Panc1 (cell line): ENCODE measurements around the gene PRKAA1. TPM values are rescaled to one million over a fixed set of nuclear protein-coding genes. Genes with fewer than 3 reads are reported as not detected.

ENCODE experiments used
- ATAC-seq: fragments of 200-7000 bp; cut with Tn5 transposase; 2 replicates; pipeline ENCODE4 v1.9.1; 2020; ENCODE audit warnings: mild to moderate bottlenecking, moderate library complexity
- BruUV-seq: library from RNA; stranded (reverse); fragments of 400-500 nt; replicated peaks from 2 replicates; lab custom pipeline; 2021; lab: Mats Ljungman, UMichigan
- CTCF ChIA-PET: fragments of 300-600 bp; sonication (Branson Sonifier 250); formaldehyde crosslinking; loops from one replicate; lab custom pipeline; 2022; ENCODE audit warnings: antibody characterized with exemption; lab: Charles Lee
- POLR2A ChIA-PET: fragments of 300-600 bp; sonication (Branson Sonifier 250); formaldehyde crosslinking; loops from one replicate; lab custom pipeline; 2022; ENCODE audit warnings: antibody characterized with exemption; lab: Charles Lee
- DNase-seq: peaks from one replicate; pipeline ENCODE4 v3.0.0-alpha.2; 2010; ENCODE audit warnings: low read depth, low spot score
- H3K27ac ChIP-seq: 2 replicates; pipeline ENCODE4 v1.5.1; 2011; ENCODE audit warnings: mild to moderate bottlenecking, low read length, inconsistent platforms
- H3K27me3 ChIP-seq: fragments of 200-500 bp; sonication (Bioruptor generic); 2 replicates; pipeline ENCODE4 v1.6.0; 2014; ENCODE audit warnings: low read length, inconsistent platforms; ENCODE audit not compliant: control insufficient read depth, insufficient read depth
- H3K36me3 ChIP-seq: fragments of 200-500 bp; sonication (Bioruptor generic); 2 replicates; pipeline ENCODE4 v1.5.1; 2014; ENCODE audit warnings: inconsistent platforms, mild to moderate bottlenecking, low read length, moderate library complexity; ENCODE audit not compliant: control insufficient read depth, insufficient read depth
- H3K4me1 ChIP-seq: 2 replicates; pipeline ENCODE4 v1.5.1; 2011; ENCODE audit warnings: inconsistent platforms, mild to moderate bottlenecking, low read length, moderate library complexity; ENCODE audit not compliant: control insufficient read depth, insufficient read depth
- H3K4me3 ChIP-seq, 2 experiments: 2 replicates each; pipeline ENCODE4 v1.5.1; 2011 to 2012; ENCODE audit warnings: low read depth in 2 of 2, low read length in 2 of 2, mild to moderate bottlenecking in 2 of 2, inconsistent platforms in 1 of 2, moderate library complexity in 1 of 2
- H3K9me3 ChIP-seq: fragments of 200-500 bp; sonication (Bioruptor generic); 2 replicates; pipeline ENCODE4 v1.5.1; 2014; ENCODE audit warnings: low read depth, mild to moderate bottlenecking, inconsistent platforms, low read length, moderate library complexity; ENCODE audit not compliant: control insufficient read depth, insufficient read depth
- POLR2AphosphoS5 ChIP-seq: IDR thresholded peaks from 2 replicates; pipeline ENCODE4 v1.6.1; 2012; ENCODE audit warnings: mild to moderate bottlenecking, low read depth, low read length, moderate library complexity
- SIN3A ChIP-seq: IDR thresholded peaks from 2 replicates; pipeline ENCODE4 v1.6.1; 2012; ENCODE audit warnings: low read depth, mild to moderate bottlenecking, low read length, moderate library complexity, borderline replicate concordance; ENCODE audit not compliant: insufficient read depth
- TCF7L2 ChIP-seq: IDR thresholded peaks from 2 replicates; pipeline ENCODE4 v1.6.1; 2011; ENCODE audit warnings: mild to moderate bottlenecking, low read depth, low read length, inconsistent platforms
- in situ Hi-C: cut with HindIII; loops from 2 replicates; pipeline ENCODE4 v1.10.0; 2016; ENCODE audit warnings: low sequenced_read_pairs, low pct_unique_long_range_greater_than_20kb
- intact Hi-C: fragments of 100-400 bp; cut with micrococcal nuclease; formaldehyde crosslinking; loops from one replicate; pipeline ENCODE4 v1.10.0; 2022; ENCODE audit not compliant: unreplicated experiment
- total RNA-seq: library from RNA; stranded (reverse); gene quantifications from one replicate; pipeline ENCODE4 v1.2.1, GENCODE V29; 2021; ENCODE audit not compliant: unreplicated experiment
- TF ChIP-seq, protein P1 (sequence below): fragments of 450-650 bp; IDR thresholded peaks from 2 replicates; pipeline ENCODE4 v1.5.1; 2017; ENCODE audit warnings: mild to moderate bottlenecking
- TF ChIP-seq, protein P2 (sequence below), 2 experiments: IDR thresholded peaks; 2 replicates each; pipeline ENCODE4 v1.6.1; 2011 to 2012; ENCODE audit warnings: low read depth in 2 of 2, control low read depth in 1 of 2, low read length in 1 of 2, mild to moderate bottlenecking in 1 of 2, moderate library complexity in 1 of 2; ENCODE audit not compliant: insufficient read depth in 1 of 2

Gene PRKAA1
- total RNA-seq, 1 experiment from 2014 or later: 75.8 TPM

DNA sequence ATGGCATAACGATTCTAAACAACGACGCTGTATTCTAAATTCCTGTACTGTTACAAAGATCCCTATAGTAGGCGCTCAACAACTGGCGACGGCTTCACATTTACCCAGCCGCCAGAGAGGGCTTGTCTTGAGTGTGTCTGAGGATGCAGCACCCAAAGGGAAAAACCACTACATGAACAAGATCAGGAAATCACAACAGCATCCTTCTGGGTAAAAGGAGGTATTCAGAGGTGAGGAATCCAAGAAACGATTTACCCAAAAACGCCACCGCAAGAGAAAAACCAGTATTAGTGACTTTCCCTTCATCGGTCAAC is 43.1 kb downstream of the PRKAA1 start:
- Histone ChIP-seq H3K27me3 (no peaks in the 10 kb centered on the region), H3K4me1 (peaks cover 9% of the 10 kb centered on the region), H3K4me3 (peak overlapping the region; percentile 90 to 93), H3K27ac (peak overlapping the region; percentile 88), H3K36me3 (peaks cover 11% of the 10 kb centered on the region), H3K9me3 (no peaks in the 10 kb centered on the region)
- BruUV-seq: no TSS peak
- ChIA-PET POLR2A (no interaction called here), CTCF (no interaction called here)
- DNase-seq (peak; percentile 84), ATAC-seq (peak; percentile 87)
- no peak for TF ChIP-seq TCF7L2
- TF ChIP-seq, protein P1, sequence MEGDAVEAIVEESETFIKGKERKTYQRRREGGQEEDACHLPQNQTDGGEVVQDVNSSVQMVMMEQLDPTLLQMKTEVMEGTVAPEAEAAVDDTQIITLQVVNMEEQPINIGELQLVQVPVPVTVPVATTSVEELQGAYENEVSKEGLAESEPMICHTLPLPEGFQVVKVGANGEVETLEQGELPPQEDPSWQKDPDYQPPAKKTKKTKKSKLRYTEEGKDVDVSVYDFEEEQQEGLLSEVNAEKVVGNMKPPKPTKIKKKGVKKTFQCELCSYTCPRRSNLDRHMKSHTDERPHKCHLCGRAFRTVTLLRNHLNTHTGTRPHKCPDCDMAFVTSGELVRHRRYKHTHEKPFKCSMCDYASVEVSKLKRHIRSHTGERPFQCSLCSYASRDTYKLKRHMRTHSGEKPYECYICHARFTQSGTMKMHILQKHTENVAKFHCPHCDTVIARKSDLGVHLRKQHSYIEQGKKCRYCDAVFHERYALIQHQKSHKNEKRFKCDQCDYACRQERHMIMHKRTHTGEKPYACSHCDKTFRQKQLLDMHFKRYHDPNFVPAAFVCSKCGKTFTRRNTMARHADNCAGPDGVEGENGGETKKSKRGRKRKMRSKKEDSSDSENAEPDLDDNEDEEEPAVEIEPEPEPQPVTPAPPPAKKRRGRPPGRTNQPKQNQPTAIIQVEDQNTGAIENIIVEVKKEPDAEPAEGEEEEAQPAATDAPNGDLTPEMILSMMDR: peak; percentile 86
- intact Hi-C loops (loop anchor here (5.0 kb wide), 1 partner anchor 122 kb away; no protein-coding TSS in a partner anchor), in situ Hi-C loops (no loop called here)

GRCh38 chr5:40754381-40755092 is 43.6 kb downstream of the PRKAA1 start:
- POLR2A ChIA-PET: no interaction called here

More at GRCh38 chr5:40754381-40755092, 43.6 kb downstream of the PRKAA1 start:
- ATAC-seq (no peak), DNase-seq (no peak)
- CTCF ChIA-PET: no interaction called here
- intact Hi-C loops: loop anchor here (5.0 kb wide), 1 partner anchor 123 kb away; no protein-coding TSS in a partner anchor
- peaks cover 9% of the 10 kb centered on the region for H3K4me1 ChIP-seq
- H3K9me3 ChIP-seq: no peaks in the 10 kb centered on the region
- no peak for TF ChIP-seq POLR2AphosphoS5
- no peak for TF ChIP-seq TCF7L2
- TF ChIP-seq, protein P1: no peak
- TF ChIP-seq SIN3A: no peak
- TF ChIP-seq, protein P2, sequence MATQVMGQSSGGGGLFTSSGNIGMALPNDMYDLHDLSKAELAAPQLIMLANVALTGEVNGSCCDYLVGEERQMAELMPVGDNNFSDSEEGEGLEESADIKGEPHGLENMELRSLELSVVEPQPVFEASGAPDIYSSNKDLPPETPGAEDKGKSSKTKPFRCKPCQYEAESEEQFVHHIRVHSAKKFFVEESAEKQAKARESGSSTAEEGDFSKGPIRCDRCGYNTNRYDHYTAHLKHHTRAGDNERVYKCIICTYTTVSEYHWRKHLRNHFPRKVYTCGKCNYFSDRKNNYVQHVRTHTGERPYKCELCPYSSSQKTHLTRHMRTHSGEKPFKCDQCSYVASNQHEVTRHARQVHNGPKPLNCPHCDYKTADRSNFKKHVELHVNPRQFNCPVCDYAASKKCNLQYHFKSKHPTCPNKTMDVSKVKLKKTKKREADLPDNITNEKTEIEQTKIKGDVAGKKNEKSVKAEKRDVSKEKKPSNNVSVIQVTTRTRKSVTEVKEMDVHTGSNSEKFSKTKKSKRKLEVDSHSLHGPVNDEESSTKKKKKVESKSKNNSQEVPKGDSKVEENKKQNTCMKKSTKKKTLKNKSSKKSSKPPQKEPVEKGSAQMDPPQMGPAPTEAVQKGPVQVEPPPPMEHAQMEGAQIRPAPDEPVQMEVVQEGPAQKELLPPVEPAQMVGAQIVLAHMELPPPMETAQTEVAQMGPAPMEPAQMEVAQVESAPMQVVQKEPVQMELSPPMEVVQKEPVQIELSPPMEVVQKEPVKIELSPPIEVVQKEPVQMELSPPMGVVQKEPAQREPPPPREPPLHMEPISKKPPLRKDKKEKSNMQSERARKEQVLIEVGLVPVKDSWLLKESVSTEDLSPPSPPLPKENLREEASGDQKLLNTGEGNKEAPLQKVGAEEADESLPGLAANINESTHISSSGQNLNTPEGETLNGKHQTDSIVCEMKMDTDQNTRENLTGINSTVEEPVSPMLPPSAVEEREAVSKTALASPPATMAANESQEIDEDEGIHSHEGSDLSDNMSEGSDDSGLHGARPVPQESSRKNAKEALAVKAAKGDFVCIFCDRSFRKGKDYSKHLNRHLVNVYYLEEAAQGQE (IDR thresholded peaks at IDR 0.05; ENCODE audit: insufficient read depth in 1 of 2, low read depth in 2 of 2, low read length in 1 of 2): no peak
- H3K4me3 ChIP-seq: peak overlapping the region; percentile 90 to 93
- no peaks in the 10 kb centered on the region for H3K27me3 ChIP-seq
- in situ Hi-C loops: no loop called here
- peaks cover 8% of the 10 kb centered on the region for H3K36me3 ChIP-seq
- H3K27ac ChIP-seq: peak overlapping the region; percentile 88
- BruUV-seq: no TSS peak
